COLO829 (cell line): ENCODE measurements around the gene TTI1.
"Not testable (repeated sequence)": the region's sequence is repeated elsewhere in the genome, so short reads cannot be mapped to it uniquely, and the experiment has no call there.

Source experiments
- DNase-seq: peaks from one replicate; pipeline ENCODE4 v3.0.0; 2012; ENCODE audit warnings: low spot score

Gene TTI1

GRCh38 chr20:37968841-37969401, 64.3 kb downstream of the TTI1 start:
- DNase-seq: peak; percentile 61

DNA sequence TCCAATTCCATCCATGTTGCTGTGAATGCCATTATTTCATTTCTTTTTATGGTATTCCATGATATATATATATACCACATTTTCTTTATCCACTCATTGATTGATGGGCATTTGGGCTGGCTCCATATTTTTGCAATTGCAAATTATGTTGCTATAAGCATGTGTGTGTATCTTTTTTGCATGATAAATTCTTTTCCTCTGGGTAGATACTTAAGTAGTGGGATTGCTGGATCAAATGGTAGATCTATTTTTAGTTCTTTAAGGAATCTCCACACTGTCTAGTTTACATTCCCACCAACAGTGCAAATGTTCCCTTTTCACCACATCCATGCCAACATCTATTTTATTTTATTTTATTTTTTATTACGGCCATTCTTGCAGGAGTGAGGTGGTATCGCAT, 69.8 kb downstream of the TTI1 start:
- not testable (repeated sequence) for DNase-seq

- no peak for DNase-seq
Measured at GRCh38 chr20:37961066-37961465, 72.2 kb downstream of the TTI1 start.

GRCh38 chr20:37958856-37959520, 74.3 kb downstream of the TTI1 start:
- no peak for DNase-seq

DNA sequence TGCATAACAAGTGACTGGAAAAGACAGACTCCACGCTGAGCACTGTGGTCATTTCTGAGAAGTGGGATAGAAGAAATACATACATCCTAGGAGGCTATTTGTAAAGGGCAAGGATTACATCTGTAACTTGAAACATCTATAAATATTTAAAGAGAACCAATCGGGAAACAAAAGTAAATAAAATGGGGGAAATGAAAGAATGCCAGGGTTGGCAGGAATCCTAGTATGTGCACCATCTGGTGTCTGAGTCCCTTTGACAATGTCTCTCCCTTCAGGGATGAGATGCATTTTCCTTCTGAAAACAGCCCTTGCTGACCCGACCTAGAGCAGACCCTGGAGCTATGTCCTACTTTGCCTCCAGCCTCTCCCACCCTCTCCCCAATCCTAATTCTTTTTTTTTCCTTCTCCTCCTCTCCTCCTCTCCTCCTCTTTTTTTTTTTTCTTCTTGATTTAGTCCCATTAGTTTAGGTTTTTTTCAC, 77.1 kb downstream of the TTI1 start:
- no peak for DNase-seq

DNA sequence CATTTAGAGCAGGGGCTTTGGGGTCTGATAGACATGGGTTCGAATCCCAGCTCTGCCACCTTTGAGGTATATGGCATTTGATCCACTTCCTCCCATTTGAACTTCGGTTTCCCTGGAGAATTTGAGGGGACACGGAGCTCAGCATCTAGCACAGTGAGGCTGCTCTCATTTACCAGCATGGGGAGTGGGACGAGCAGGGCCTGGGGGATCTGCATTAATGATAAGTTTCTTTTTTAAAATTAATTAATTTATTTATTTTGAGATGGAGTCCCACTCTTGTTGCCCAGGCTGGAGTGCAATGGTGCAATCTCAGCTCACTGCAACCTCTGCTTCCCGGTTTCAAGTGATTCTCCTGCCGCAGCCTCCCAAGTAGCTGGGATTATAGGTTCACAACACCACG, 77.7 kb downstream of the TTI1 start:
- DNase-seq: no peak

DNA sequence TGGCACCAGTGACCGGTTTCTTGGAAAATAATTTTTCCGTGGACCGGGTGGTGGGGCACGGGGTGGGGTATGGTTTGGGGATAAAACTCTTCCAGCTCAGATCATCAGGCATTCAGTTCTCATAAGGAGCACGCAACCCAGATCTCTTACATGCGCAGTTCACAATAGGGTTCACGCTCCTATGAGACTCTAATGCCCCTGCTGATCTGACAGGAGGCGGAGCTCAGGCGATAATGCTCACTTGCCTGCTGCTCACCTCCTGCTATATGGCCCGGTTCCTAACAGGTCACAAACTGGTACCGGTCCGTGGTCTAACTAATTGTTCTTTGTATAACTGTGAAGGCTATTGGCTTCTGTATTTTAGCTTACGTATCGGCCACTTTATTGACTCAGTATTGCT, 78.6 kb downstream of the TTI1 start:
- DNase-seq: no peak

DNA sequence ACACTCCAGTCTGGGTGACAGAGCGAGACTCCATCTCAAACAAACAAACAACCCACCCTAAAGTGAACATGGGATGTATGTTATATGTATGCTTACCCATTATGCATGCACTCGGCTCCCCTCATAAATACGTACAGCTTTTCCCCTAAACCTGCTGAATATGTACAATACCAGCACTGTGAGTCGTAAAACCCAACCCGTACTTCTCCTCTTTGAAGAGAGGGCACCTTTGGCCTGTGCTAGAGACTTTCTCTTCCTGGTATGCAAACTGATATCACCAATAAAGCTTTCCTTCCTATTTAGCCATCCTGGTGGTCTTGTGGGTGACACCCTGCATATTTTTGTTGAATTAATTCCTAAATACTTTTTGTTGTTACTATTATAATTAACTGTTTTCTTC, 79.1 kb downstream of the TTI1 start:
- no peak for DNase-seq

DNA sequence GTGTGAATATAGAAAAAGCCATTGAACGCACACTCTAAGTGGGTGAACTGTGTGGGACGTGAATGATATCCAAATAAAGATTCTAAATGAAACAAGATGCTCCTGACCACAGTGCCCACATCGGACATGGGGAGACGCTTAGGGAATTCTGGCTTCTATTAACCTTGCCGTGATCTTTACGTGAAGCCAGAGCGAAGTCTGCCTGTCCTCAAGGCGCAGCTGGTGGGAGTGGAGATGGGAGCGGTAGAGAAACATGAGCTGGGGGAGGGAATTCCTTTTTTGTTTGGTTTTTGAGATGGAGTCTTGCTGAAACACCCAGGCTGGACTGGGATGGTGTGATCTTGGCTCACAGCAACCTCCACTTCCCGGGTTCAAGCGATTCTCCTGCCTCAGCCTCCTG, 84.3 kb downstream of the TTI1 start:
- DNase-seq: no peak

GRCh38 chr20:37947943-37948342, 85.3 kb downstream of the TTI1 start:
- no peak for DNase-seq

GRCh38 chr20:37946946-37947345, 86.3 kb downstream of the TTI1 start:
- no peak for DNase-seq

DNA sequence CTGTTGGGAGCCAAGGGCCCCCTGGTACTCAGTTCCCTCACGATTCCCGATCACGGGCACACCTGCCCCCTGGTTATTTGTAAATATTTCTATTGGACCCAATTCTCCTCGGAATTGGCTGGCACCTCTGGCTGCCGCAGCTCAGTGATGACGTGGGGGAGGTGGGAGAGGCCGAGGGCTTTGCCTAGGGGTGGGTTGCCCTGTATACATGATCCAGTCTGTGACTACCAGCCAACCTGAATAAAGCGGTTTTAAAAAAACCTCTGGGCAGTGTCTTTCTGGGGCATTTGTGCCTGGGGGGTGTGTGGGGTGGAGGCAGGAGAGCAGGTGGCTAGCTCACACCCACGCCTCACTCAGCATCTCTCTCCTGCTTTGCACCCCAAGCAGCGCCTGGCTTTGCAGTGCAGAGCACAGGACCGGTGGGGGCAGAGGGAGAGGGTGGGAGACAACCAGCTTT, 88.1 kb downstream of the TTI1 start:
- no peak for DNase-seq

DNA sequence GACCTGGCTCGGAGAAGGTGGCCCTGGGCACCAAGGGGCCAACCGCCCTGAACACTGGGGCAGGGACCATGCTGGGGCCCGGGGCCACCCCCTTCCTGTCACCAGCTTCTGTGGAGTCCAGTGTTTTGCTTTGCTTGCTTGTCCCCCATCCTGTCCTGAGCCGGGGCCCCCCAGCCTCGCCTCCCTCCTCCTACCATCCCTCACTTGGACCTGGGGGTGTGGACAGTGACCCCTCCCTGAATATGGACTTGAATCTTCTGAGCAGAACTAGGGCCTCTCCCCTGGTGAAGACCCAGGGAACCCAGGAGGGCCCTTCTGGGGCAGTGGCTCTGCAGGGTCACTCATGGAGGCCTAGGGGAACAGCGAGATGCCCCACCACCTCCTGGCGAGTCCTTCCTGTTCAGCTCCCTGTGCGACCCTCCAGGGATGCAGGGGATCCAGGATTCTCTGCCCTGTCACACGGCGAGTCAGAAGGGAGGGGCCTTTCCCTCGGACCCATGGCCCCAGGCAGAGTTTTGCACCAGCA, 88.7 kb downstream of the TTI1 start:
- DNase-seq: no peak

DNA sequence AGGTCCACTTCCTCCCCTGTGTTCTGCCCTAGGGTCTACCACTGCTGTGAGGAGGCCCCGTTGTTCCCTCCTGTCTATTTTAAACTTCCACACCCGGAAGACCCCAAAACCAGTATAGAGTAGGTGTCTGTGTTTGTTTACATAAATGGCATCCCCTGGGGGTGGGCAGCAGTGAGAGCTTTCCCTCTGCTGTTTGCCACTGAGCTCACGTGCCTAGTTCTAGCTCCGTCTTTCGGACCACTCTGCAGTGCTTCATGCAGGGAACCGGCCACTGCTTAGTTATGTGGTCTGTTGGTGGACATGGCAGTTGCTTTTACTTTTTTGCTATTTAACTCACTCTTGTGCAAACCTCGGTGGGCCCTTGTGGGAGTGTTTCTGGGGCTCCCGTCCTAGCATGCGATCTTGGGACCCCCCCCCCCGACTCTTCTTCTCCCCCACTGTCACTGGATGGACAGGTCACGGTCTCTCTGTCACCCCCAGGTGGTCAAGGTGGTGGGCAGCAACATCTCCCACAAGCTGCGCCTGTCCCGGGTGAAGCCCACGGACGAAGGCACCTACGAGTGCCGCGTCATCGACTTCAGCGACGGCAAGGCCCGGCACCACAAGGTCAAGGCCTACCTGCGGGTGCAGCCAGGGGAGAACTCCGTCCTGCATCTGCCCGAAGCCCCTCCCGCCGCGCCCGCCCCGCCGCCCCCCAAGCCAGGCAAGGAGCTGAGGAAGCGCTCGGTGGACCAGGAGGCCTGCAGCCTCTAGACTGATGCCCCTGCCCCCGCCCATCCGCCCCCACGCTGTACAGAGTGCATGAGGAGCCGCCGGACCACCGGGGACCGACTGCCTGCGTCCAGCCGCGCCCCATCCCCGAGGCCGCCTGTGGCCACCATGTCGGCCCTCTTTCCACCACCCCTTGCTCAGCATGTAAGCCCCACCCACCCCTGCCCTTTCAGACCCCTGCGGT, 89.5 kb downstream of the TTI1 start:
- DNase-seq: no peak

DNA sequence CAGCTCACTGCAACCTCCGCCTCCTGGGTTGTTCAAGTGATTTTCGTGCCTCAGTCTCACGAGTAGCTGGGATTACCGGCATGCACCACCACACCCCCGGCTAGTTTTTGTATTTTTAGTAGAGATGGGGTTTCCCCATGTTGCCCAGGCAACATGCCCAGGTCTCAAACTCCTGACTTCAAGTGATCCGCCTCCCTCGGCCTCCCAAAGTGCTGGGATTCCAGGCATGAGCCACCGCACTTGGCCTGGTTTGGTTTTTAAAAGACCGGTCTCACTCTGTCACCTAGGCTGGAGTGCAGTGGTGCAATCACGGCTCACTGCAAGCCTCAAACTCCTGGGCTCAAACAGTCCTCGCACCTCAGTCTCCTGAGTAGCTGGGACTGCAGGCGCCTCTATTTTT, 90.2 kb downstream of the TTI1 start:
- DNase-seq: no peak

DNA sequence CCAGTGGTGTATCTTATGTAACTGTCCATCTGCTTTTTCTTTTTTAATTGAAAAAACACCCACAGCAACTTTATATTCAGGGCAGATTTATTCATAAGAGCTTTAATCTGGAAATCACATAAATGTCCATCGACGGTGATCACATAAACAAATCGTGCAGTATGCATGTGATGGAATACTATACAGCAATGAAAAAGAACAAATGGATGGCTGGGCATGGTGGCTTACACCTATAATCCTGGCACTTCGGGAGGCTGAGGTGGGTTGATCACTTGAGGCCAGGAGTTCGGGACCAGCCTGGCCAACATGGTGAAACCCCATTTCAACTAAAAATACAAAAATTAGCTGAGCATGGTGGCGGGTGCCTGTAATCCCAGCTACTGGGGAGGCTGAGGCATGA, 91.3 kb downstream of the TTI1 start:
- no peak for DNase-seq

GRCh38 chr20:37941332-37941731, 91.9 kb downstream of the TTI1 start:
- DNase-seq: no peak

GRCh38 chr20:37940858-37941257, 92.4 kb downstream of the TTI1 start:
- no peak for DNase-seq

- no peak for DNase-seq
Measured at GRCh38 chr20:37939701-37940560, 93.3 kb downstream of the TTI1 start.

DNA sequence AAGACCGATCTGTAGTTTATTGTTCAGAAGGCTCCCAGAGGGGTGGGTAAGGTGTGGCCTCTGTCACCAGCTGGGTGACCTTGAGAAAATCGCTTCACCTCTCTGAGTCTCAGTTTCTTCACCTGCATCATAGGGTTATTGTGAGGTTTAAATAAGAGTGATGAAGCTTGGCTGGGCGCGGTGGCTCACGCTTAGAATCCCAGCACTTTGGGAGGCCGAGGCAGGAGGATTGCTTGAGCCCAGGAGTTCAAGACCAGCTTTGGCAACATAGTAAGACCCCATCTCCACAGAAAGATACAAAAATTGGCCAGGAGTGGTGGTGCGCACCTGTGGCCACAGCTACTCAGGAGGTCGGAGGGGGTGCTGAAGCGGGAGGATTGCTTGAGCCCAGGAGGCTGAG, 94.3 kb downstream of the TTI1 start:
- no peak for DNase-seq

GRCh38 chr20:37938181-37938750, 95.0 kb downstream of the TTI1 start:
- no peak for DNase-seq
